NCI-H2107 (cell line): ENCODE measurements around the gene CLASP1.
"Not testable (repeated sequence)": the region's sequence is repeated elsewhere in the genome, so short reads cannot be mapped to it uniquely, and the experiment has no call there.

Experiments
- DNase-seq: peaks from one replicate; lab custom pipeline; 2025; lab: John Stamatoyannopoulos, UW

The CLASP1 gene

DNA sequence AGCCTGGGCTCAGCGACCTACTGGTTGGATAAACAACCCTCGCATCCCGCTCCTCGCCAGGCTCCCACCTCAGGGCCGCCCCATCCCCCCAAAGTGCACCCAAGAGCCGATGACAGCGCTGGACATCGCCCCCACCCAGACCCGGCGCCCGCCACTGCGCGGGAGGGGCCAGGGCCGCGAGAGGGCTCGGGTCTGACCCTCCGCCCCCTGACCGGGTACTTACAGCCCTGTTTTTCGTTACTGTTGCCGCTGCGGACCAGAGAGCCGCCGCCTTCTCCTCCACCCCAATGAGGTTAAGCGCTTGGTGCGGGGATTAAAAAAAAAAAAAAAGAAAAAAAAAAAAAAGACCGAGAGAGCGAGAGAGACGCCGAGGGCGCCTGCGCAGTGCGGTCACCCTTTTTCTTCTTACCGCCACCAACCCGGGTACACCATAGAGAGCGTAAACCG is at the start of gene CLASP1:
Gene CLASP1 (minus strand): TSS at position 314 of the 447 bp plus-strand sequence. CDS start 43,567 bp downstream, outside the sequence.
- no peak for DNase-seq

DNA sequence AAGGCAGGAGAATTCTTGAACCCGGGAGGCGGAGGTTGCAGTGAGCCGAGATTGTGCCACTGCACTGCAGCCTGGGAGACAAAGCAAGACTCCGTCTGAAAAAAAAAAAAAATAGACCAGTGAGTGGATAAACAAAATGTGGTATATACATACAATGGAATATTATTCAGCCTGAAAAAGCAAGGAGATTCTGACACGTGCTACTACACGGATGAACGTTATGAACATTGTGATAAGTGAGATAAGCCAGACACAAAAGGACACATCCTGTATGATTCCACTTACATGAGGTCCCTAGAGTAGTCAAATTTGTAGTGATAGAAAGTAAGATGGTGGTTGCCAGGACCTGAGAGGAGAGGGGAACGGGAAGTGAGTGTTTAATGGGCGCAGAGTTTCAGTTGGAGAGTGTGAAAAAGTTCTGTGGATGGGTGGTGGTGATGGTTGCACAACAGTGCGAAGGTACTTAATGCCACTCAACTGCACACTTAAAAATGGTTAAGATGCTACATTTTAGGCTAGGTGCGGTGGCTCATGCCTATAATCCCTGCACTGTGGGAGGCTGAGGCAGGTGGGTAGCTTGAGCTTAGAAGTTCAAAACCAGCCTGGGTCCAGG is 49.2 kb upstream of the CLASP1 start:
- no peak for DNase-seq

DNA sequence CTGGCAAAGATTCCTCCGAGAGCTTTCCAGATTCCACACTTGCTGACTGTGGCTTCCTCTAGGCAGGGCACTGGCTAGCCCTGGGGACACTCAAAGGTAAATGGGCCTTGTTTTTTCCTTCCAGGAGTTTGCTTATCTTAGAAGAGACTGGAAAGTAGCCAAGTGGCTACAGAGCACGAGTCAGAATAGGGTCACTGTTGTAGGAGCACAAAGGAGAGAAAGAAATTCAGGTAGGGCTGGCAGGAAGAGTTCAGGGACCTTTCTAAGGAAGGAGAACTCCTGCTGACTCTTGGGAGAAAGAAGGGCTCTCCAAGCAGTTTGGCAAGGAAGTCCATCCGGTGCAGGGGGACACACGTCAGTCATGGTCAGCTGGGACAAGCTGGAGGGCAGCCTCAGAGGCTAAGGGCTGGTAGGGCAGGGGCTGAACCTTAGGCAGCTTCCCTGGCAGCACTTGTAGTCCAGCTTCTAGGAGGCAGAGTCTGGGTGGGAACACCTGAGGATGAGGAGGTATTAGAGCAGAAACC is 47.9 kb upstream of the CLASP1 start:
- no peak for DNase-seq

DNA sequence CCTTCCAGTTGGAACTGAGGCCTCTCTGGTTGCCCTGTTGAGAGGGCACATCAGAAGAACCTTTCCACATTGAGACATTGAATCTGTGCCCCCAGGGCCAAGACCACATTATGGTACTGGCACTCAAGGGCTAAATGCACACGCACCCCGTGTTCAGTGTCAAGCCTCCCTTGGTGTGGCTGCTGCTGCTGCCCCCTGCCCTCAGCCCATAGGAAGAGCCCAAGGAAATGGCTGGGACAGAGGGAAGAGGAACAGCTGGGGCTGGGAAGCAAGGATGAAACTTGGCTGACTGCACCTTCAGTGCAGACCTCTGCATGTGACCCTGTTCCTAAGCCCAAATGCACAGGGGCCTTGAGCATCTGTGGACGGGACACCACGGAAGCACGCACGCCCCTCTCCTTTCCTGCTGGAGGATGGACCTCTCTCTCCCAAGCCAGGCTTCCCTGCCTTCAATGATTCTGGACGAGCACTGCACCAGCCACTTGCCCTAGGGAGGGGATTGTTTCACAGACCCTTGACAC is 47.2 kb upstream of the CLASP1 start:
- DNase-seq, result no peak

DNA sequence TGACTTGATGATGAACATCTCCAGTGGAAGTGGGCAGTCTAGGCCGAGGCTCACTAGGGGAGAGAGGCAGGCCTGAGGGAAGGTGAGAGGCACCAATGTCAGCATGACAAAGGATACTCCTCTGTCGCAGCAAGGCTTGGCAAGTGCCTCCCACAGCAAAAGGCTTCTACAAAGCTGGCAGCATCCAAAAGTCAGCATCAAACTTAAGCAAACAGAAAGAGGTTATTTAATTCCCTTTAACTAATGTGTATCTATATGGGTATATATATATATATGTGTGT is 45.8 kb upstream of the CLASP1 start:
- no peak for DNase-seq

DNA sequence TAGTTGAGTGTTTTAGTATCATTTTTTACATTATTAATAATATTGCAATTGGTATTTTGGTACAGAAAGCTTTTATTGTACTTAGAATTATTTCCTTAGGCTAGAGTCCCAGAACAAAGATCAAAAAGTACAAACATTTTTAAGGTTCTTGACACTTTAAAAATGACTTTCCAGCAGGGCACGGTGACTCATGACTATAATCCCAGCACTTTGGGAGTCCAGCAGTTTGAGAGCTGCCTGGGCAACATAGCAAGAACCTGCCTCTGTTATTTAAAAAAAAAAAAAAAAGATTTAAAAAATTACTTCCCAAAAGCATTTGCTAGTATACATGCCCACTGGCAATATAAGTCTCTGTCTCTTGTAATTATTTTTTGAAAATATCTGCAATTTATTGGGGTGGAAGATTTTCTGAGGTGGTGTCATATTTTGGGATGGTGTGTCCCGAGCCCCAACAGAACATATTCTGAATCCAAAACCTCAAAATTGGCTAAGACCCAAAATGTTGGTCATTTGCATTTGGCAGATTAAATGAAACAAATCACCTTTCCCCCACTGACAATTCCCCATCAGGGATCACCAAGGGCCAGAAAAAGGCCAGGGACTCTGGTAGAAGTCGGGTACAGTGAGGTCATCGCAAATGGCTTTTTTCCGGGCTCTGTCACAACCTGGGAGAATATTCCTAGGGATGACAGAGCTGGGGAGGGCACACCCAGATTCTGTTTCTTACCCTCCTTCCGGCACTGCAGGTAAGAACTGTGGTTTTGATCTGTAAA is 45.3 kb upstream of the CLASP1 start:
- DNase-seq, result no peak

DNA sequence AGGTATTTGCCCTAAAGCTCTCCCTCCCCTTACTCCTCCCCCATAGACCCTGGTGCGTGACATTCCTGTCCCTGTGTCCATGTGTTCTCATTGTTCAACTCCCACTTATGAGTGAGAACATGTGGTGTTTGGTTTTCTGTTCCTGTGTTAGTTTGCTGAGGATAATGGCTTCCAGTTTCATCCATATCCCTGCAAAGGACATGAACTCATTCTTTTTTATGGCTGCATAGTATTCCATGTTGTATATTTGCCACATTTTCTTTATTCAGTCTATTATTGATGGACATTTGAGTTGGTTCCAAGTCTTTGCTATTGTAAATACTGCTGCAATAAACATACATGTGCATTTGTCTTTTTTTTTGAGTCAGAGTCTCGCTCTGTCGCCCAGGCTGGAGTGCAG is 41.3 kb upstream of the CLASP1 start:
- not testable (repeated sequence) for DNase-seq

DNA sequence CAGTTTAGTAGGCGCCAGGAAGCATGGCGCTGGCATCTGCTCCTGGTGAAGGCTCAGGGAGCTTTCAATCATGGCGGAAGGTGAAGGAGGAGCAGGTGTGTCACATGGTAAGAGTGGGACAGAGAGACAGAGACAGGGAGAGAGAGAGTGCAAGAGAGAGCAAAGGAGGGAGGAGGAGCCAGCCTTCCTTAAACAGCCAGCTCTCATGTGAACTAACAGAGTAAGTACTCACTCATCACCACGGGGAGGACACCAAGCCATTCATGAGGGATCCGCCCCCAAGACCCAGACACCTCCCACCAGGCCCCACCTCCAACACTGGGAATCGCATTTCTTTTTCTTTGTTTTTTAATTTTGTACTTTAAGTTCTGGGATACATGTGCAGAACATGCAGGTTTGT is 40.8 kb upstream of the CLASP1 start:
- no peak for DNase-seq

DNA sequence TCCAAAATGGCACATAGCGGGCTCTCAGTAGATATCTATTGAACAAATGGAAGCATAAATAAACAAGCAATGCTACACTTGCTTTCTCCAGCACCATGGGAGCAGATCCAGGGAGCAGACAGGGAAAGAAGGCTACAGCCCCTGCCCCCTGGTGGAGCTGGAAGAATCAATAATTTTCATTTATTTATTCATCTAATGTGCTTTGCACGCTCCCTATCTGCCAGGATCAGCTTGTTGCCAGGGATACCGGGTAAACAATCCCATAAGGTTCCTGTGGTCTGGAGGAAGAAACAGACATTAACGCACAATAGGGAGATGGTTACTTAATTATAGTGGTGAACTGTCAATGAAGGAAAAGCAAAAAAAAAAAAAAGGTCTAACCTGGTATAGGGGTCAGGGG is 40.1 kb upstream of the CLASP1 start:
- DNase-seq, result no peak

DNA sequence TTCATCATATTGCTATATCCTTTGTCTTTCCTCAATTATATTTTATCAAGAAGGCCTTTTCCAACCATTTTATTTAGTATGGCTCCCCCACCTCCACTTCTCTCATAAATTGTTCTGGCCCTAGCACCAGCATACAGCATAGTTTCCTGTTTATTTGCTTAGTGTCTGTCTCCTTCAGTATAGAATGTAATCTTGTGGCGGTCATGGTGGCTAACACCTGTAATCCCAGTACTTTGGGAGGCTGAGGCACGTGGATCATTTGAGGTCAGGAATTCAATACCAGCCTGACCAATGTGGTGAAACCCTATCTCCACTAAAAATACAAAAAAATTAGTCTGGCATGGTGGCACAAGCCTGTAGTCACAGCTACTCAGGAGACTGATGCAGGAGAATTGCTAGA is 39.6 kb upstream of the CLASP1 start:
- DNase-seq, result no peak

DNA sequence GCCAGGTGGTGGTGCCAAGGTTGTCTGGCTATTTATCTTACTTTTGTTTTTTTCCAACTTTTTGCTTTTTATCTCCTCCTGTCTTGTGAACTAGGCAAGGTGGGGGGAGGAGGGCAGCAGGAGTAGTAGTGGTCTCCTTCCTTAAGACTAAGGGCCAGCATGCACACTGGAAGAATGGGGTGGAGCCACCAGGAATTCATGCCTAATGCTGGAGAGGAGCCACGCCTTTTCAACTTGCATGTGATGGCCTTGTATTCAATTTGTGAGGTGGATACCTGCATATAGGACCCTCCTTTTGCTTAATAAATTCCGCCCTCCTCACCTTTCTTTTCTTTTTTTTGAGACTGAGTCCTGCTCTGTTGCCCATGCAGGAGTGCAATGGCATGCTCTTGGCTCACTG is 37.6 kb upstream of the CLASP1 start:
- DNase-seq, result no peak

DNA sequence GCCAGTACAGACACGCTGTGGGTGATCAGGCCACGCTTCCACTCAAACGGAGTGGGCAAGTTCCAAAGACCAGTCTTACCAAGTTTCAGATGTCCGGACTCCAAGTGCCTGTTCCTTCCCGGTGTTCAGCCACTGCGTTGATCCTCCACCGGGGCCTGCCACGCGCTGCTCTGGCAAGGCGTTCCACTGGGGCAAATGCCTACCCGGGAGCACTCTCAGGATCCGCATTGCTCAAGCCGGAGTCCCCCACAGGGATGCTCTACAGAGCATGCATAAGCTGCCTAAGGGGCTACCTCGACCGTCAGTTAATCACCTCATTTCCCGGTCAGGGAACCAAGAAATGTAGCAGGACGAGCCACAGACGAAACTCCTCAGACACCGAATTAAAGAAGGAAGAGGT is 37.0 kb upstream of the CLASP1 start:
- DNase-seq, result no peak

DNA sequence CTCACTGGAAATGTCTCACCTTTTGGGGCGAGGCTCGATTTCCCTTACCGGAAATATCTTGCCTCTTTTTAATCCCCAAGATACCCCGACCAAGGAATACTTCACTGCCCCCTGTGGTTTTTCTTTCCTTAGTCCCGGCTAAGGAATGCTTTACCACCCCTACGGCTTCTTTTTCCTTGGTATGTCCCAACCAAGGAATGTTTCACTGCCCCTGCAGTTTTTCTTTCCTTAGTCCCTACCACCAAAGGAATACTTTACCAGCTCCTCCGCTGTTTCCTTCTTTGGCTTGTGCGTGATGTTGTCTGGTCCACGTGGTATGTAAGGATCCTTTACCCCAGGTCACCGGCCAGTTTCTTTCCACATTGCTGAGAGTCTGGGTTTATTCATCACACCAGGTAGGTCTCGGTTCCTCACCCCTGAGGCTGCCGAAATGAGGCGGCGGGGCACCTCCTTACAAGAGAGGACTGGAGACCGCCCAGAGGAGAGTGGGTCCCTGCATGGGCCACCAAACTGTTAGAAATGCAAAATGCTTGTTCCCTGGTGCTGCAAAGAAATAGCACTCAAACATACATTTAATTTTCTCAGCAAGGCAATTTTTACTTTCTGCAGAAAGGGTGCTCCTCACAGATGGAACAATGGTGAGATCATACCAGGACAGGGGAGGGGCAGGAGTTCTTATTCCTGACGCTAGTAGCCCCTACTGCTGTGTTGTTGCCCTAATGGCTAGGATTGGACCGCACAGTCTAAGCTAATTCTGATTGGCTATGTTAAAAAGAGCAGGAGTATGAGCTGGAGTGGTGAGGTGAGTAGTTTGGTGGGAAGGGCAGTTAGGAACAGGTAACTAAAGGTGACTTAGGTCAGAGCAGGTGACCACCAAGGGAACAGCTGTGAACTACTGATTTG is 33.4 kb upstream of the CLASP1 start:
- DNase-seq, result no peak

DNA sequence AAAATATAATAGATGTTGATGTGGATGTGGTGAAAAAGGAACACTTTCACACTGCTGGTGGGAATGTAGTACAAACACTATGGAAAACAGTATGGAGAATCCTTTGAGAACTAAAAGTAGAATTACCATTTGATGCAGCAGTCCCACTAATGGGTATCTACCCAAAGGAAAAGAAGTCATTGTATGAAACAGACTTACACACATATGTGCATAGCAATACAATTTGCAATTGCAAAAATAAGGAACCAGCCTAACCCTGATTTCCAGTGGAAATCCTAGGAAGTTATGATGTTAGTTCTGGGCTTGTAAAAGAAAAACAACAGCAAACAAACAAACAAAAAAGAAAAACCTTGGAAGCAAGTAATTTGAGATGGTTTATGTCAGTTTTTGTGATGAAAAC is 28.6 kb upstream of the CLASP1 start:
- no peak for DNase-seq

DNA sequence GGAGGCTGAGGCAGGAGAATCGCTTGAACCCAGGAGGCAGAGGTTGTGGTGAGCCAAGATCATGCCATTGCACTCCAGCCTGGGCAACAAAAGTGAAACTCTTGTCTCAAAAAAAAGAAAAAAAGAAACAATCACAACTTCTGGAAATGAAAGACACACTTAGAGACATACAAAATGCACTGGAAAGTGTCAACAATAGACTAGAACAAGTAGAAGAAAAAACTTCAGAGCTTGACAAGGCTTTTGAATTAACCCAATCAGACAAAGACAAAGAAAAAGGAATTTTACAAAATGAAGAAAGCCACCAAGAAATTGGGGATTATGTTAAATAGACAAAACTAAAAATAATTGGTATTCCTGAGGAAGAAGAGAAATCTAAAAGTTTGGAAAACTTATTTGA is 22.4 kb upstream of the CLASP1 start:
- DNase-seq, result not testable (repeated sequence)

DNA sequence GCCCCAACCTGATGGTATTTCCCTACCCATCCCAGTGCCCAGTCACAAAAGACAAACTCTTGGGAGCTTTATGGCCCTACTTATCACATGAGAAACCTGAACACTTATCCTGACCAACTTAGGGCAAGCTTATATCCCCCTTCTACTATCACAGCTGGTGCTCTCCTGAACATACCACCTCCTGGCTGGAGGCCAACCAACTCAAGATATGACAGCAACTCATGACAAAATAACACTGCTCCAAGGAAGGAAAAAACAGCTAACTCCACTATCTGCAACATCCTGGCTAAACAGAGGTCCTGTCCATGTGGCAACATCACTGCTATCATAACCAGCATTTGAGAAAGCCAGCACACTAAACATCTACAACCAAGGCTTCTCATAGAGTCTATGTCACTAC is 20.9 kb upstream of the CLASP1 start:
- no peak for DNase-seq

DNA sequence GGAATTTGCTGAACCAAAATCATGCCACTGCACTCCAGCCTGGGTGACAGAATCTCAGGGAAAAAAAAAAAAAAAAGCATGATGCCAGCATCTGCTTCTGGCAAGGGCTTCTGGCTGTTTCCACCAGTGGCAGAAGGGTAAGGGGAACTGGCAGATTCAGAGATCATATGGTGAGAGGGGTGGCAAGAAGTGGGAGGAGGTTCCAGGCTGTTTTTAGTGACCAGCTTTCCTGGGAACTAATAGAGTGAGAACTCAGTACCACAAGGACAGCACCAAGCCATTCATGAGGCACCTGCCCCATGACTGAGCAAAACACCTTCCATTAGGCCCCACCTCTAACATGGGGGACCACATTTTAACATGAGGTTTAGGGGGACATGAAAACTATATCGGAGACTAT is 18.4 kb upstream of the CLASP1 start:
- DNase-seq, result no peak

DNA sequence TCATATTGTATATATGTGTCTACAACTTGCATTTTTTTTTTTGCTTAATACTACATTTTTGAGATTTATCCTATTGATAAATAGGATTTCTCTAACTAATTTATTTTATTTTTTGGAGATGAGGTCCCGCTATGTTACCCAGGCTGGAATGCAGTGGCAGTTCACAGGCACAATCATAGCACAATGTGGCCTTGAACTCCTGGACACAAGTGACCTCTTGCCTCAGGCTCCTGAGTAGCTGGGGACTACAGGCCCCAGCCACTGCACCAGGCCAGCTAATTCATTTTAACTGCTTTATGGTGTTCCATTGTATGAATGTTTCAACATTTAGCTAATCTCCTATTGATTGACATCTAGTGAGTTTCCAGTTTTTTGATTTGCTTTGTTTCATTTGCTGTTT is 16.8 kb upstream of the CLASP1 start:
- DNase-seq, result no peak

DNA sequence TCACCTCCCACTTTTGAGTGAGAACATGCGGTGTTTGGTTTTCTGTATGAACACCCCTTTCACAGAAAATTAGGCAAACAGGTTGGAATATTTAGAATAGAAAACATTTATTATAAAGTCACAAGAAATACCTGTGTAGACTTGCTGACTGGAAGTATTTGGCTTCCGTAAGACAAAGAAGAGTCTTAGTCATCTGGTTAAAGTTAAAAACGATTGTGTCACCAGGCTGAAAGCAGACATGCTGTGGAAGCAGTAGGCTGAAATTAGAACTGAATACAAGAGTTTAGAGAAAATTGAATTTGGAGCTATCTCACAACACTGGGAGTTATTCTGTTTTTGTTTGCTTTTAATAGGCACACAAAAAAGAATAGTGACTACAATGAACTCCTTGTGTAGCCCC is 16.2 kb upstream of the CLASP1 start:
- DNase-seq, result no peak

DNA sequence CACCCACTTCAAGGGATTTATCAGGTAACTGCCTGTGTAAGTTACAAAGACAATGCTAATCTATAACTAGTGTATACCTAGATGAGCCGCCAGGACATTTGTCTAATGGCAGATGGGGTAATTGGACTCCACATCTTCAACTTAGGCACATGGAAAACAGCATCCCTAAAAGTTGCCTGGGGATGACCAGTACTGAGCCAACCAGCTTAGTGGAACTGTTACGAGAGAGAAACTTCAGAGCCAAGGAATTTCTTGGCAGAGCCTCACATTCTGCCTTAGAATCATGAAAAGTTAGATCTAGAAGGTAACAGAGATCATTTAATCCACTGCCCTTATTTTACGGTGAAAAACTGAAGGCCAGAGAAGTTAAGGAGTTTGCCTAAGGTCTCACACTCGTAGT is 15.5 kb upstream of the CLASP1 start:
- DNase-seq, result no peak

DNA sequence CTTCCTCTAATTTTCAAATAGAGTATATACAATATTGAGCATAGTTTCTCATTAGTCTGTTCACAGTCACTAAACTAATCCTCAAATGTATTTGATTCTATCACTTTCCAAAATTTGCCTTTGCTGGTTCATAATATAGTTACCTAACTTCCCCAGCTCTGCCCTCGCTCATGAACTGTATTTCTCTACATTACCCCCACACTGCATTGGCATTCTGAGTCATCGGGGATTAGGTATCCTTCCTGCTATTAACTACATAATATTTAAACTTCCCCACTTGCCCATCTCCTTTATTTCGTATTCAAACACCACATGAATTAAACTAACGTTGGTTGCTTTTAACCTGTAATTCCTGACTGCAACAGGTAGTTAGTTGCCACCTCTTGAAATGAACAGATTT is 14.8 kb upstream of the CLASP1 start:
- no peak for DNase-seq

DNA sequence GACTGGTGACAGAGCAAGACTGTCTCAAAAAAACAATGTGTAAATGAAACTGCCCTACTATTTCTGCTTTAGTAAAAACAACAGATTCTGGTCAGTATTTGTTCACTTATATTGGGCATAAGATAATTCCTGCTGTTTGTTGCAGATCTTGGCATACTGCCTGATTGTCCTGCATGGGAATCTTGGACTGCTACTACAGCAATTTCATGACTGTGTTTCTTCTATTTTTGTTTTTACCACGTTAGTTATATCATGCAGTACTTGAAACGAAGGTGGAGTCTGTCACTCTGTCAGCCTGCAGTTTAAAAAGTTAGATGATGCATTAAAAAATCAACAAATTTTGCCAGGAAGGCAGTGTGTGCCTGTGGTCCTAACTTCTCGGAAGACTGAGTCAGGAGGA is 14.2 kb upstream of the CLASP1 start:
- DNase-seq, result no peak

DNA sequence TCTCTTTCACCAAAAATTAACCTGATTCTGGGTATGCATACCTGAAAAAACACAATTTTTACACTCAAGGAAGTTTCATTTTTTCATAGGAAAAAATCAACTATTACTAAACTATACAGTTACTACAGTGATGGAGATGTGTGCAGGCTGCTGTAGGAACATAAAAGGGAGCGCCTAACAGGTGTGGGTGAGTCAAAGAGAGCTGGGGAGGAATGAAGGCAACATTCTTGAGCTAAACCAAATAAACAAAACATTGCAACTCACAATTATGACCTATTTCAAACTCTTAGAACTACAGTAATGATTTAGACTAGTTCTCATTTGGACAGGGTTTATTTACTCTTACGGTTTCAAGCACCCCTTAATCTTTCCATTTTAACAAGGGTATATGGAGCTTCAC is 13.4 kb upstream of the CLASP1 start:
- no peak for DNase-seq
